Ovary (tissue), 3 donors: Measurements from ENCODE around the gene FAM53A.

Experiments used
- EP300 ChIP-seq: sonication (generic); formaldehyde crosslinking; IDR thresholded peaks from one replicate; pipeline ENCODE4 v1.6.1; 2017; ENCODE audit warnings: antibody characterized with exemption
- POLR2A ChIP-seq: fragments of 450-650 bp; IDR thresholded peaks from one replicate; pipeline ENCODE4 v1.6.1; 2017; ENCODE audit warnings: antibody characterized with exemption, mild to moderate bottlenecking, moderate library complexity
- TF ChIP-seq, protein P1 (sequence below), 3 donors: fragments of 450-650 bp in 2 of 3; fragments of 200-600 bp in 1 of 3; IDR thresholded peaks; one replicate each; pipeline versions ENCODE4 v1.5.1 to v1.8.0; 2016 to 2022; ENCODE audit warnings: antibody characterized with exemption in 3 of 3, mild to moderate bottlenecking in 1 of 3
- donor health status: DM: no; HTN: no; CAD: no.

DNA sequence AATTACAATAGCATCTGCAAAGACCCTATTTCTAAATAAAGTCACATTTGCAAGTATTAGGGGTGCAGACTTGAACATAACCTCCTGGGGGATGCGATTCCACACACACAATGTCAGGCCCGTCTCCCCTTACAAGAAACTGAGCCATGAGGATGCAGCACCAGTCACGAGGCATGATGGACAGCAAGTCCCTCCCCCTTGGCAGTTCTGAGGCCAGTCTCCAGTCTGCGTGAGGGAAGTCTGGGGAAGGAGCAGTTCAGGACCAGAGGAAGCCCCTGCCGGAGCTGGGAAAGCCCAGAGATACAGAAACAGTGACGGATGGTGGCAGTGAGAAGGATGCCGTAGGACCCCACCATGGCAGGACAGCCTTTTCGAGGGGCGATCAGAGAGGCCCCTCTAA, 9.4 kb downstream of the FAM53A start:
- TF ChIP-seq, protein P1, sequence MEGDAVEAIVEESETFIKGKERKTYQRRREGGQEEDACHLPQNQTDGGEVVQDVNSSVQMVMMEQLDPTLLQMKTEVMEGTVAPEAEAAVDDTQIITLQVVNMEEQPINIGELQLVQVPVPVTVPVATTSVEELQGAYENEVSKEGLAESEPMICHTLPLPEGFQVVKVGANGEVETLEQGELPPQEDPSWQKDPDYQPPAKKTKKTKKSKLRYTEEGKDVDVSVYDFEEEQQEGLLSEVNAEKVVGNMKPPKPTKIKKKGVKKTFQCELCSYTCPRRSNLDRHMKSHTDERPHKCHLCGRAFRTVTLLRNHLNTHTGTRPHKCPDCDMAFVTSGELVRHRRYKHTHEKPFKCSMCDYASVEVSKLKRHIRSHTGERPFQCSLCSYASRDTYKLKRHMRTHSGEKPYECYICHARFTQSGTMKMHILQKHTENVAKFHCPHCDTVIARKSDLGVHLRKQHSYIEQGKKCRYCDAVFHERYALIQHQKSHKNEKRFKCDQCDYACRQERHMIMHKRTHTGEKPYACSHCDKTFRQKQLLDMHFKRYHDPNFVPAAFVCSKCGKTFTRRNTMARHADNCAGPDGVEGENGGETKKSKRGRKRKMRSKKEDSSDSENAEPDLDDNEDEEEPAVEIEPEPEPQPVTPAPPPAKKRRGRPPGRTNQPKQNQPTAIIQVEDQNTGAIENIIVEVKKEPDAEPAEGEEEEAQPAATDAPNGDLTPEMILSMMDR (IDR thresholded peaks at IDR 0.05), result no peak
- TF ChIP-seq POLR2A, result no peak
- no peak for TF ChIP-seq EP300
